Measurements from ENCODE around the gene MCL1. TPM values are rescaled to one million over a fixed set of nuclear protein-coding genes. Genes with fewer than 3 reads are reported as not detected.
"Not testable (repeated sequence)": the region's sequence is repeated elsewhere in the genome, so short reads cannot be mapped to it uniquely, and the experiment has no call there.

MCL1 gene
- total and polyA plus RNA-seq, 2 donors (not counting 1 experiment from before 2014, with no cell fraction given): 219 to 266 TPM

DNA sequence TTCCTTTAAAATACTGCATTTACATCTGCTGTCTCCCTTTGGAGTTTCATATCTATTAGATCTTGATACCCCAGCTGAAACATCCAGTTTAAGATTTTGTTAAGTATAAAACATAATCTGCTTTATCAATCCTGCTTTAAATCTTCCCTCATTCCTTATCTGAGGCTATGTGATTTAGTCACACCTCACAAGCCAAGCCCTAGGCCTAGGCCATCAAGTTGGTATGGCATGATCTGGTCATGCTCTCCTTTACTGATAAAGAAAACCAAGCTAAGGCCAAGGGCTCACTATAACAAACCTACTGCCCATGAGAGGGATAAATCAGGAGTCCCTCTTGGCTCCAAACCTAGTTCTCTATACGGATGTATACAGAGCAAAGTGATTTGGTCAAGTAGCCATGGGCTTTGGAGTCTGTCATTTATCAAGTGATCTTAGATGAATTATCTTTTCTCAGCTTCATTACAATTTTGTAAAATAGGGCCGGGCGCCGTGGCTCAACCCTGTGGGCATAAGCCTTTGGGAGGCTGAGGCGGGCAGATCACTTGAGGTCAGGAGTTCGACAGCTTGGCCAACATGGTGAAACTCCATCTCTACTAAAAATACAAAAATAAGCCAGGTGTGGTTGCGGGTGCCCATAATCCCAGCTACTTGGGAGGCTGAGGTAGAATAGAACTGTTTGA, 27.2 kb upstream of the MCL1 start:
- POLR2A ChIA-PET: interaction anchor here (0.7 to 1.1 kb wide), 2 partner anchors 9 to 21 kb away, joined by 3 to 8 read pairs; no protein-coding TSS in a partner anchor

GRCh38 chr1:150605451-150605731, 26.0 kb upstream of the MCL1 start:
- H3K9ac ChIP-seq (ENCODE audit: low read length); H3K4me1 Mint-ChIP-seq; H4K20me1 ChIP-seq (ENCODE audit: control insufficient read depth, insufficient read depth, low read length, poor library complexity, severe bottlenecking); H3K27ac ChIP-seq (ENCODE audit: low read length in 2 of 2); H3K9me3 ChIP-seq (ENCODE audit: control extremely low read depth in 1 of 3, control insufficient read depth in 2 of 3, insufficient read depth in 1 of 3, low read length in 2 of 3); H2AFZ ChIP-seq (ENCODE audit: insufficient read depth, low read depth, low read length, poor library complexity, severe bottlenecking); H3K4me2 ChIP-seq (replicated peaks; ENCODE audit: low read depth, low read length, poor library complexity, severe bottlenecking); H3K9me3 Mint-ChIP-seq (ENCODE audit: insufficient read depth); H3K27ac Mint-ChIP-seq; H3K27me3 ChIP-seq (replicated peaks in 1 of 4; ENCODE audit: control extremely low read depth in 1 of 4, control insufficient read depth in 3 of 4, insufficient read depth in 4 of 4, low read length in 3 of 4); H3K36me3 ChIP-seq (replicated peaks in 1 of 2; ENCODE audit: control extremely low read depth in 1 of 2, control insufficient read depth in 1 of 2, extremely low read depth in 1 of 2, insufficient read depth in 2 of 2, low read length in 1 of 2); H3K4me3 ChIP-seq (ENCODE audit: control extremely low read depth in 1 of 5, extremely low read depth in 1 of 5, insufficient read depth in 1 of 5, low read depth in 2 of 5, low read length in 4 of 5); H3K27me3 Mint-ChIP-seq; ATAC-seq (ENCODE audit: low read depth); intact Hi-C loops (cut with micrococcal nuclease); H3K4me3 Mint-ChIP-seq; H3K4me1 ChIP-seq (ENCODE audit: control insufficient read depth in 2 of 2, insufficient read depth in 2 of 2, low read length in 2 of 2); DNase-seq: not testable (repeated sequence)
- WGBS (ENCODE audit: insufficient coverage): no CpG with 5 or more reads among the region's 3 CpGs
- ChIA-PET POLR2A (interaction anchor here (0.6 to 1.1 kb wide), 2 partner anchors 10 to 100 kb away, joined by 3 to 8 read pairs; no protein-coding TSS in a partner anchor), CTCF (interaction anchor here (3.7 kb wide), 1 partner anchor 16 kb away, joined by 15 read pairs; no protein-coding TSS in a partner anchor)
- peaks cover 15% of the 10 kb centered on the region for H3K79me2 ChIP-seq (ENCODE audit: control insufficient read depth, insufficient read depth, low read length)

More for the DNA sequence above, 27.2 kb upstream of the MCL1 start:
- no peaks in the 10 kb centered on the region for H3K9me3 ChIP-seq (ENCODE audit: control extremely low read depth in 1 of 3, control insufficient read depth in 2 of 3, insufficient read depth in 1 of 3, low read length in 2 of 3)
- intact Hi-C loops (cut with micrococcal nuclease): no loop called here
- Mint-ChIP-seq H3K27ac (no peak overlapping the region), H3K4me1 (peaks cover 9% of the 10 kb centered on the region), H3K4me3 (no peak overlapping the region), H3K9me3 (ENCODE audit: insufficient read depth) (no peaks in the 10 kb centered on the region), H3K27me3 (no peaks in the 10 kb centered on the region)
- peaks cover 23% of the 10 kb centered on the region for H3K79me2 ChIP-seq (ENCODE audit: control insufficient read depth, insufficient read depth, low read length)
- no peak for TF ChIP-seq EZH2 (IDR thresholded peaks at IDR 0.05; ENCODE audit: borderline replicate concordance, insufficient read depth, low read depth, low read length, poor library complexity, severe bottlenecking)
- TF ChIP-seq CTCF (IDR thresholded peaks at IDR 0.05): no peak
- no peak overlapping the region for H3K4me2 ChIP-seq (replicated peaks; ENCODE audit: low read depth, low read length, poor library complexity, severe bottlenecking)
- CTCF ChIA-PET: interaction anchor here (0.7 to 3.7 kb wide), 4 partner anchors 15 to 115 kb away, joined by 3 to 15 read pairs (median 4); no protein-coding TSS in a partner anchor
- H3K27ac ChIP-seq (ENCODE audit: low read length in 2 of 2): no peak overlapping the region
- H3K4me3 ChIP-seq (ENCODE audit: control extremely low read depth in 1 of 5, extremely low read depth in 1 of 5, insufficient read depth in 1 of 5, low read depth in 2 of 5, low read length in 4 of 5): no peak overlapping the region
- peaks cover 10 to 12% of the 10 kb centered on the region in 2 donors for H3K4me1 ChIP-seq (ENCODE audit: control insufficient read depth in 2 of 2, insufficient read depth in 2 of 2, low read length in 2 of 2)
- DNase-seq (no peak), ATAC-seq (ENCODE audit: low read depth) (no peak)
- H3K27me3 ChIP-seq (replicated peaks in 1 of 4; ENCODE audit: control extremely low read depth in 1 of 4, control insufficient read depth in 3 of 4, insufficient read depth in 4 of 4, low read length in 3 of 4): no peaks in the 10 kb centered on the region
- no peak overlapping the region for H2AFZ ChIP-seq (ENCODE audit: insufficient read depth, low read depth, low read length, poor library complexity, severe bottlenecking)
- H3K9ac ChIP-seq (ENCODE audit: low read length): no peak overlapping the region
- H3K36me3 ChIP-seq (replicated peaks in 1 of 2; ENCODE audit: control extremely low read depth in 1 of 2, control insufficient read depth in 1 of 2, extremely low read depth in 1 of 2, insufficient read depth in 2 of 2, low read length in 1 of 2): no peaks in the 10 kb centered on the region
- peaks cover under 1% of the 10 kb centered on the region for H4K20me1 ChIP-seq (ENCODE audit: control insufficient read depth, insufficient read depth, low read length, poor library complexity, severe bottlenecking)
- no CpG with 5 or more reads among the region's 7 CpGs for WGBS (ENCODE audit: insufficient coverage)
